ENCODE data around the gene PAX7. TPM values are rescaled to one million over a fixed set of nuclear protein-coding genes. Genes with fewer than 3 reads are reported as not detected.

The PAX7 gene
- total and polyA plus RNA-seq, 7 donors = not detected

DNA sequence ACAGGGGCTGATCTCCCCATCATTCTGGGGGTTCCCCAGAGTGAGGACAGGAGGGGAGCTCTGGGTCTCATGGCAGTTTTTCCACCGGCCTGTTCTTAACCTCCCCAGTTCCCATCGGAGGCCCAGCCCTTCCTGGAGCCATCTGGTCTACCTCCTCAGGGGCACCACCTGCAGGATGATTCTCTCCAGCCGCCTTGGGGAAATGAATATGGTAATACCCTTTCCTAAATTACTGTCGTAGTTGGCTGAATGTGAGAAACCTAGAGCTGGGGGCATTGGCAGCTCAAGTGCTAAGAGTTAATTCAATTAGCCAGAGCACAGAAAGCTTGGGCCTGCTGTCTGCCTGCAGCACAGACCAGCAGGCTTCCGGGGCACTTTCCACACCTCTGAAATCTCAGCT lies 163.9 kb downstream of the PAX7 start:
- WGBS, 2 donors = 33 to 37% methylated on average over 5 of the region's 5 CpGs
- Histone ChIP-seq H3K9me3 (peaks cover 0 to 5% (median 0%) of the 10 kb centered on the region in 4 donors), H3K27ac (no peak overlapping the region), H3K27me3 (peaks cover 2 to 29% (median 6%) of the 10 kb centered on the region in 3 donors), H3K4me3 (no peak overlapping the region), H3K4me1 (no peaks in the 10 kb centered on the region), H3K36me3 (no peaks in the 10 kb centered on the region)
- TF ChIP-seq, protein P1, sequence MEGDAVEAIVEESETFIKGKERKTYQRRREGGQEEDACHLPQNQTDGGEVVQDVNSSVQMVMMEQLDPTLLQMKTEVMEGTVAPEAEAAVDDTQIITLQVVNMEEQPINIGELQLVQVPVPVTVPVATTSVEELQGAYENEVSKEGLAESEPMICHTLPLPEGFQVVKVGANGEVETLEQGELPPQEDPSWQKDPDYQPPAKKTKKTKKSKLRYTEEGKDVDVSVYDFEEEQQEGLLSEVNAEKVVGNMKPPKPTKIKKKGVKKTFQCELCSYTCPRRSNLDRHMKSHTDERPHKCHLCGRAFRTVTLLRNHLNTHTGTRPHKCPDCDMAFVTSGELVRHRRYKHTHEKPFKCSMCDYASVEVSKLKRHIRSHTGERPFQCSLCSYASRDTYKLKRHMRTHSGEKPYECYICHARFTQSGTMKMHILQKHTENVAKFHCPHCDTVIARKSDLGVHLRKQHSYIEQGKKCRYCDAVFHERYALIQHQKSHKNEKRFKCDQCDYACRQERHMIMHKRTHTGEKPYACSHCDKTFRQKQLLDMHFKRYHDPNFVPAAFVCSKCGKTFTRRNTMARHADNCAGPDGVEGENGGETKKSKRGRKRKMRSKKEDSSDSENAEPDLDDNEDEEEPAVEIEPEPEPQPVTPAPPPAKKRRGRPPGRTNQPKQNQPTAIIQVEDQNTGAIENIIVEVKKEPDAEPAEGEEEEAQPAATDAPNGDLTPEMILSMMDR (IDR thresholded peaks at IDR 0.05) = no peak
- TF ChIP-seq POLR2A (IDR thresholded peaks at IDR 0.05) (no peak), POLR2AphosphoS5 (IDR thresholded peaks at IDR 0.05) (no peak)
- intact Hi-C loops (cut with DNase I) = no loop called here
- no peak for DNase-seq

DNA sequence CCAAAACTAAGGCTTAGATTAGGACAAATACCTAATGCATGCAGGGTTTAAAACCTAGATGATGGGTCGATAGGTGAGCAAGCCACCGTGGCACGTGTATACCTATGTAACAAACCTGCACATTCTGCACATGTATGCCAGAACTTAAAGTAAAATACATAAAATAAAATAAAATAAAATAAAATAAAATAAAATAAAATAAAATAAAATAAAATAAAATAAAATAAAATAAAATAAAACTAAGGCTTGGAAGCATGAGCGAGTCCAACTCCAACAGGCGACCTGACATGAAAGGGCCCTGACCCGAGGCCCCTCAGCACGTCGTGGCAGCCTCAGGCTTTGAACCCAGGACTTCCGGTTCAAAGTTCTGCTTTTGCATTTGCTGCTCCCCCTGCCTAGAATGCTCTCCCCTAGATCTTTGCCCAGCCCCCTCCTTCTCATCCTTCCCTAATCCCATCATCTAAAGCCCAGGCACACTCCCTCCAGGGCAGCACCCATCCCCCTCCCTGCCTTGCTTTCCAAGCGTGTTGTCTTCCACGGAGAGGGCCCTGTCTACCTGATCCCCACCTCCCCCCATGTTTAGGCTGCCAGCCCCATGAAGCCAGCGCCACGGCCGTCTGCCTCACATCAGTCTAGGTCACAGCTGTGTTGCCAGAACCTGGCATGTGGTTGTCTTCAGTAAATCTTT lies 164.5 kb downstream of the PAX7 start:
- intact Hi-C loops (cut with DNase I) = no loop called here
- Histone ChIP-seq H3K27ac (no peak overlapping the region), H3K36me3 (no peaks in the 10 kb centered on the region), H3K4me3 (no peak overlapping the region), H3K9me3 (peaks cover 0 to 5% (median 0%) of the 10 kb centered on the region in 4 donors), H3K4me1 (no peaks in the 10 kb centered on the region), H3K27me3 (peaks cover 2 to 26% (median 6%) of the 10 kb centered on the region in 3 donors)
- no peak for DNase-seq
- TF ChIP-seq EP300 (IDR thresholded peaks at IDR 0.05) (no peak), POLR2A (IDR thresholded peaks at IDR 0.05) (no peak), POLR2AphosphoS5 (IDR thresholded peaks at IDR 0.05) (no peak)
- TF ChIP-seq, protein P1 (IDR thresholded peaks at IDR 0.05) = no peak
- 66 to 79% methylated on average over 14 of the region's 14 CpGs for WGBS, 2 donors

DNA sequence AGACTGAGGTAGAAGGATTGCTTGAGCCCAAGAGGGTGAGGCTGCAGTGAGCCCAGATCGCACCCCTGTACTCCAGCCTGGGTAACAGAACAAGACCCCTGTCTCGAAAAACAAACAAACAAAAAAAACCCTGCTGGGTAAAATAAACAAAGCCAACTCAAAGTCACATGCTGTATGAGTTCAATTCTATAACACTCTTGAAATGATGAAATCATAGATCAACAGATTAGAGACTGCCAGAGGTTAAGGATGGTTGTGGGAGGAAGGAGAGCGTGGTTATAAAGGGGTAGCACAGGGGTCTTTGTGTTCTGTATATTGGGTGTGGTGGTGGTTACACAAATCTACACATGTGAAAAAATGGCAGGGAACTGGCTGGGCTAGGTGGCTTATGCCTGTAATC lies 166.3 kb downstream of the PAX7 start:
- intact Hi-C loops (cut with DNase I) = no loop called here
- H3K9me3 ChIP-seq = peaks cover 0 to 5% (median 0%) of the 10 kb centered on the region in 4 donors
- no peak for DNase-seq
- no peak overlapping the region for H3K27ac ChIP-seq
- H3K4me1 ChIP-seq = no peaks in the 10 kb centered on the region
- peaks cover 0 to 22% (median 2%) of the 10 kb centered on the region in 3 donors for H3K27me3 ChIP-seq
- H3K4me3 ChIP-seq = no peak overlapping the region
- no peak for TF ChIP-seq EP300 (IDR thresholded peaks at IDR 0.05)
- no peak for TF ChIP-seq POLR2AphosphoS5 (IDR thresholded peaks at IDR 0.05)
- no peak for TF ChIP-seq POLR2A (IDR thresholded peaks at IDR 0.05)
- TF ChIP-seq, protein P1 (IDR thresholded peaks at IDR 0.05) = no peak
- 63 to 72% methylated on average over 3 of the region's 3 CpGs for WGBS, 2 donors
- no peaks in the 10 kb centered on the region for H3K36me3 ChIP-seq

Small RNAs within 50 kb of the gene (small RNA-seq; reads per million reads assigned to genes)
- 0 reads per million in 3 donors for gene AL031737.1

Other genes starting within 250 kb of the PAX7 start
- under 1 TPM in 1 of 4 donors, not detected in 3; under 0.01 TPM for gene KLHDC7A, start 149.9 kb upstream of the PAX7 start, total RNA-seq
- gene KLHDC7A, start 149.9 kb upstream of the PAX7 start, polyA plus RNA-seq = under 1 TPM in 2 of 3 donors, not detected in 1; 0.35 to 0.60 TPM
- not detected for gene TAS1R2, start 228.8 kb downstream of the PAX7 start, total RNA-seq
- gene TAS1R2, start 228.8 kb downstream of the PAX7 start, polyA plus RNA-seq = not detected

Measured in sigmoid colon (tissue), 7 donors.